PC-9 (cell line): ENCODE measurements around the gene JUND.

Experiments used
- EZH2 ChIP-seq: fragments of 200-600 bp; sonication (generic); IDR thresholded peaks from 2 replicates; pipeline ENCODE4 v1.8.0; 2017; ENCODE audit warnings: antibody characterized with exemption, low read depth
- TF ChIP-seq, protein P1 (sequence below): fragments of 200-600 bp; sonication (generic); conservative IDR thresholded peaks from 2 replicates; pipeline ENCODE4 v1.6.1; 2017; ENCODE audit warnings: mixed run types, antibody characterized with exemption, mild to moderate bottlenecking, moderate library complexity

DNA sequence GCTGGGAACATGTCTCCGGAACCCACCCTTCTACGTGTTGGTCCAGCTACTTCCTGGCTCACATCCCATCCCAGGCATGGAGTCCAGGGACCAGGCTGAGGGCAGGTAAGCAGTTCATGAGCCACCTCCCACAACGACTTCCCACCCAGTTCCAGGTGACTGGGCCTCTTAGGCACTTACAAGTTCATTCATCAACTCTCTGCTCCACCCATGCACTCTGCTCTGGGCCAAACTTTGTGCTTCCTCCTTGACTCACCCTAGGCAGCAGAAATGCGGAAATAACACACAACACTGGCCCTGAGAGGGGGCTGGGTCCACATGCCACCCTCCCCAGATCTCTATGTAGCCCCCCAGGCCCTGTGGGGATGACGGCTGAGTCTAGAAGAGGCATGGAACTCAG is 27.7 kb downstream of the JUND start:
- no peak for TF ChIP-seq EZH2
- TF ChIP-seq, protein P1, sequence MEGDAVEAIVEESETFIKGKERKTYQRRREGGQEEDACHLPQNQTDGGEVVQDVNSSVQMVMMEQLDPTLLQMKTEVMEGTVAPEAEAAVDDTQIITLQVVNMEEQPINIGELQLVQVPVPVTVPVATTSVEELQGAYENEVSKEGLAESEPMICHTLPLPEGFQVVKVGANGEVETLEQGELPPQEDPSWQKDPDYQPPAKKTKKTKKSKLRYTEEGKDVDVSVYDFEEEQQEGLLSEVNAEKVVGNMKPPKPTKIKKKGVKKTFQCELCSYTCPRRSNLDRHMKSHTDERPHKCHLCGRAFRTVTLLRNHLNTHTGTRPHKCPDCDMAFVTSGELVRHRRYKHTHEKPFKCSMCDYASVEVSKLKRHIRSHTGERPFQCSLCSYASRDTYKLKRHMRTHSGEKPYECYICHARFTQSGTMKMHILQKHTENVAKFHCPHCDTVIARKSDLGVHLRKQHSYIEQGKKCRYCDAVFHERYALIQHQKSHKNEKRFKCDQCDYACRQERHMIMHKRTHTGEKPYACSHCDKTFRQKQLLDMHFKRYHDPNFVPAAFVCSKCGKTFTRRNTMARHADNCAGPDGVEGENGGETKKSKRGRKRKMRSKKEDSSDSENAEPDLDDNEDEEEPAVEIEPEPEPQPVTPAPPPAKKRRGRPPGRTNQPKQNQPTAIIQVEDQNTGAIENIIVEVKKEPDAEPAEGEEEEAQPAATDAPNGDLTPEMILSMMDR, result no peak
